MG63 (cell line): Measurements from ENCODE around the gene C11orf58. TPM values are rescaled to one million over a fixed set of nuclear protein-coding genes. Genes with fewer than 3 reads are reported as not detected.

Experiments
- DNase-seq: peaks from one replicate; pipeline ENCODE4 v3.0.0-alpha.2; 2020
- H3K27me3 ChIP-seq: fragments of 250-450 bp; sonication (Bioruptor Pico); 2 replicates; pipeline ENCODE4 v1.5.1; 2020; ENCODE audit warnings: mild to moderate bottlenecking, moderate library complexity
- H3K36me3 ChIP-seq: fragments of 250-450 bp; sonication (Bioruptor Pico); 2 replicates; pipeline ENCODE4 v1.5.1; 2020; ENCODE audit warnings: mild to moderate bottlenecking, moderate library complexity
- H3K4me3 ChIP-seq: fragments of 250-450 bp; sonication (Bioruptor Pico); 2 replicates; pipeline ENCODE4 v1.5.1; 2020; ENCODE audit warnings: mild to moderate bottlenecking, moderate library complexity
- H3K9me3 ChIP-seq: fragments of 250-450 bp; sonication (Bioruptor Pico); 2 replicates; pipeline ENCODE4 v1.5.1; 2020; ENCODE audit warnings: mild to moderate bottlenecking, moderate library complexity
- total RNA-seq: library from RNA; depleted of rRNA; stranded (reverse); fragments of >200 nt; shearing (Covaris generic); gene quantifications from 2 replicates; pipeline ENCODE4 v1.2.3, GENCODE V29; 2014; ENCODE audit warnings: low replicate concordance

The C11orf58 gene
- total RNA-seq, 1 experiment from 2014 or later = 165 TPM

DNA sequence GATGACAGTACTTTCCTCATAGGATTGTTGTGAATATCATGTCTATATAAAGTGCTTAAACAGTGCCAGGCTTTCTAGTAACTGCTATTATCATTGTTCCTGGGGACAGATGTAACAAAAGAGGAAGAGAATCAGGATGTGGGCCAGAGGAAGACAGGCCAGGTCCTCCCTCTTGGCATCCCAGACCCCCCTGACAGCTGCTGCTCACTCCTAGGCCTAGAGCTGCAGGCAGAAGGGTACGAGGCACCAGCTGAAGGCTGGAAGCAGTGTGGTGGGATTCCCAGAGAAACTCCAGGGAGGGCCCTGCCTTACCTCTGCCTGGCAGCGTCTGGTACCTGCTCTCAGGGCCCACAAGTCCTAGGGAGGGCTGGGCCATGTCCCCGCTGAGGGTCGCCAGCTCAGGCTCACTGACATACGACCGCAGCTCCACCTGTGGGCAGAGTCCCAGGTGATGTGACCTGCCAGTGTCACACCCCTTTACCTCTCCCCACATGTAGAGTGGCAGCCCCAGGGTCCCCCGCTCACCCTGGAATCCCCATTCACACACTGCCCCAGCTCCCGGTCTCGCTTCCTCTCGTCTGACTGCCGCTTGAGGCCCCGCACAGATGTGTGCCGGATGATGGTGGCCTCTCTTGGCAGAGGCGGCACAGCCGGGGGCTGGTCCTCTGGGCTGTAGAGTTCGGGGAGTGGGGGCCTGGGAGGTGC is 52.2 kb downstream of the C11orf58 start:
- H3K9me3 ChIP-seq = no peaks in the 10 kb centered on the region
- no peak overlapping the region for H3K4me3 ChIP-seq
- no peaks in the 10 kb centered on the region for H3K36me3 ChIP-seq
- DNase-seq = no peak
- H3K27me3 ChIP-seq = no peaks in the 10 kb centered on the region

DNA sequence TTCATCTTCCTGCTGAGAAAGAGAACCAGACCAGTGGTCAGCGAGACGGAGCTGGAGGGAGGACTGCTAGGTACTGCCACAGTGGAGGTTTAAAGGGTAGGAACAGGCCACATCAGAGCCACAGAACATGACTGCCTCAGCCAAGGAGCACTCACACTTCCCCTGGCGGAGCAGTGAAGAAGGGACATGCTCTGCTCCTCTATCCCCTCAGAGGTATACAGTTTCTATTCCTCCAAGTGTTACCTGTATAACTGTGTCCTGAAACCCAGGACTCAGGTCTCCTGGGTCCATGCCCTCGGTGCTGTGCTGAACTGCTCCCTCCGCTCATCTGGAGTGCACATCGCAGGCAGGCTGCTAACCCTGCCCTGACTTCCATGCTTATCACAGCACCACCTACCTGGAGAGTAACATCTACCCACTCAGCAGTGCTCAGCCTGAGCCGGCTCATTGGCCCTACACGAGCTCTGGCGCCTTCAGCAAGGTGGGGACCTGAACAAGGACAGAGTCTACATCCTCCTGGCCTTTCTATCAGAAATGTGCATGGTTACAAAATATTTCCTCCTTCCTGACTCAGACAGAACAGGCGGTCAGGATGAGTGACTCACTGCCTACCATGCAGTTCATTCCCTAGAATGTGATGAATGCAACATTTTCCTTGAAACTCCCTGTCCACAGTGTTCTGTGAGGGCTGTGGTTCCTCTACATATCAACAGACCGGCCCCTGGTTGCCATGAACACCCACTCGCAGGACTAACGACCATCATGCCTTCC is 52.9 kb downstream of the C11orf58 start:
- Histone ChIP-seq H3K4me3 (no peak overlapping the region), H3K9me3 (no peaks in the 10 kb centered on the region), H3K36me3 (no peaks in the 10 kb centered on the region), H3K27me3 (no peaks in the 10 kb centered on the region)
- DNase-seq = peak; percentile 61

DNA sequence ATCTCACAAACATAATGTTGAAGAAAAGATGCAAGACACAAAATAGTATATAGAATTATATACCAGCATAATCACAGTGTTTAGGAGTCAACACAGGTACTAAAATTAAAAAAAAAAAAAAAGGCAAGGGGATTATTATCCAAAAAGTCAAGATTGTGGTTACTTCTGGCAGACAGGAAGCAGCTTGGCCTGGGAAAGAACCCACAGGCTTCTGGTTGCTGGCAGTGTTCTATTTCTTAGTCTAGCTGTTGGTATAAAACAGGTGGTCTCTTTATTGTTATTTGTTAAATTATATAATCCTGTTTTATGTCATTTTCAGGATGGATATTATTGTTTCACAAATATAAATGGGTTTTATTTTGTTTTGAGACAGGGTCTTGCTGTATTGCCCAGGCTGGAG is 54.0 kb downstream of the C11orf58 start:
- H3K4me3 ChIP-seq = no peak overlapping the region
- peak; percentile 18 for DNase-seq
- H3K36me3 ChIP-seq = no peaks in the 10 kb centered on the region
- H3K27me3 ChIP-seq = no peaks in the 10 kb centered on the region
- no peaks in the 10 kb centered on the region for H3K9me3 ChIP-seq

DNA sequence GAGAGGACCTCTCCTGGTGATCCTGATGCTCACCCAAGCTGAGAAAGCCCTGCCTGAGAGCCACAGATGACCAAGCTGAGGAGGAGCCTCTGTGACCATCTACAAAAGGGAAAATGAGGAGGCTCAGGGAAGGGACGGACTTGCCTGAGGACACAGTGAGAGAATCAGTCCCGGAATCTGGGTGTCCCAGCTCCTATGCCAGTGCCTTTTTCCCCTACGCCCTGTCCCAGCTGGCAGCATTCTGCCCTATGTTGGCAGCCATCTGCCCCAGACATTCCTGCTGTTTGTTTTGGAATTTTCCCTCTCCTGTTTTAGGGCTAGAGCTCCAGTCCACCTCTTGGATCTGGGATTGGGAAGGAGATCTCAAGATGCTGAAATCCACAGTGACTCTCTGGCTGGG is 54.6 kb downstream of the C11orf58 start:
- H3K4me3 ChIP-seq = no peak overlapping the region
- H3K9me3 ChIP-seq = no peaks in the 10 kb centered on the region
- no peak for DNase-seq

DNA sequence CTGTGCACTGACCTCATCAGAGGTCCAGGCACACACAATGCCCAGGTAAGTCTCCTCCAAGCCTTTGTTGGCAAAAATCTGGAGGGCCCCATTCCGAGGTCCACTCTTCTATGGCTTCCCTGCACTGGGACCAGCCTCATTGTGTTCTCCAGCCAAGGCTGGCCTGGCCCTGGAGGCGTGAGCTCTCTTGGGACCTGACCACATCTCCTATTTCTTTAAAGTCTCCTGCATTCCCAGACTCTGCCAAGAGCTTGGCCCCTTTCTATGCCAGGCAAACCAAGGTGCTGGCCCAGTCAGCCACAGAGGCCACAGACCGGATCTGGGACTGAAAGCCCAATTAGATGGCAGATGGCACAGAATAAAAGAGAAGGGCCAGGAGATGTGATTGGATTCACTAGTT is 55.1 kb downstream of the C11orf58 start:
- no peaks in the 10 kb centered on the region for H3K27me3 ChIP-seq
- no peaks in the 10 kb centered on the region for H3K36me3 ChIP-seq
- H3K9me3 ChIP-seq = no peaks in the 10 kb centered on the region
- no peak for DNase-seq
- no peak overlapping the region for H3K4me3 ChIP-seq

More for the DNA sequence above, 54.6 kb downstream of the C11orf58 start:
- H3K36me3 ChIP-seq = no peaks in the 10 kb centered on the region
- no peaks in the 10 kb centered on the region for H3K27me3 ChIP-seq

DNA sequence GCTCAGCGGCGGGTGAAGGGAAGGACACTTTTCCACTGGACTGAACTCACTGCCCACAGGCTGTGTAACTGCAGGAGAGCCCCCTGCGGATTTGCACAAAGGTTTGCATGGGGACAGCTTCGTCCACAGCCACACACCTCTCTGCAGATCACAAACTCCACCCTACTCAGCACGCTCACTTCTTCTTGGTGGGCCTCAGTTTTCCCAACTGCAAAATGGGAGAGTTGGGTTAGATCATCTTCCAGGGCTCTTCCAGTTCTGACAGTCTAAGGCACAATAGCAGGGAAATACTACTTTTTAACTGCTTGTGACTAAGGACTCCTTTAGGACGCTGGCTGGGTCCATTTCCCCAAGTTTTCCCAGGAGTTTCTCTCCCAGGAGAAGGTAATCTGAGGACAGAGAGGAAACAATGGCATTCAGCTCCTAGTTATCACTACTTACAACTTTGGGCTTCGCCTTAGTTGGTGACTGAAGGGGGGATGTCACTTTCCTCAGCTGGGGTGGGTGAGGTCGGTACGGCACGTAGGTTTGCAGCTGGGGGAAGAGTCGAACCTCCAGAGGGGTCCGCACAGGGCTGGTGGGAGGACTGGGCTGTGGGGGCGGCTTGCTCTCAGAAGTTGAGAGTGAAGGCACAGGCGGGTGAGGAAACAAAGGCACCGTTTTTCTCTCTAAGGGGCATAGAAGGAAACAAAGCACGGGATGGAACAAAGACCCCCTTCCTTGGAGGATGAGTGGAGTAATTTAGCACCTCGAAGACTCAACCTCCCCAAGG is 55.8 kb downstream of the C11orf58 start:
- no peak for DNase-seq
- Histone ChIP-seq H3K4me3 (no peak overlapping the region), H3K36me3 (no peaks in the 10 kb centered on the region), H3K9me3 (no peaks in the 10 kb centered on the region), H3K27me3 (no peaks in the 10 kb centered on the region)

DNA sequence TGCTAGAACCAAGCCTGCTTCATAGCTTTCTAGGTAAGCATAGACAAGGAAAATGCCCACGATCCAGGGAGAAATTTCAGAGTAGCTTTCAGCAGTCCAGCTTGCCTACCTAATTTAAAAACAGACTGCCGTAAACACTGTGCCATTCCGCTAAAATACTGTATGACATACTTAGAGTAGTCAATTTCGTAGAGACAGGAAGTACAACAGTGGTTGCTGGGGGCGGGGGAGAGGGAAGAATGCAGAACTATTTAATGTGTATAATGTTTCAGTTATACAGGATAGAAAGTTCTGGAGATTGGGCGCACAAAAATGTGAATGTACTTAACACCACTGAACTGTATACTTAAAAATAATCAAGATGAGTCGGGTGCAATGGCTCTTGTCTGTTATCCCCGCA is 56.7 kb downstream of the C11orf58 start:
- Histone ChIP-seq H3K36me3 (no peaks in the 10 kb centered on the region), H3K27me3 (no peaks in the 10 kb centered on the region)

DNA sequence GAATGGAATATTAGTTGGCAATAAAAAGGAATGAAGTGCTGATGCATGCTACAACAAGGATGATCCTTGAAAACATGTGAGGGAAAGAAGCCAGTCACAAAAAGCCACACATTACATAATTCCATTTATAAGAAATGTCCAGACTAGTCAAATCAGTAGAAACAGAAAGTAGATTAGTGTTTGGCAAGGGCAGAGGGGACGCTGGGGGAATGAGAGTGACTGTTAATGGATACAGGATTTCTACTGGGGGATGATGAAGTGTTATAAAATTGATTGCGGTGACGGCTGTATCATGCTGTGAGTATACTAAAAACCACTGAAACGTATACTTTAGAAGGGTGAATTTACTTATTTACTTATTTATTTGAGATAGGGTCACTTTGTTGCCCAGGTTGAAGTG is 57.9 kb downstream of the C11orf58 start:
- no peaks in the 10 kb centered on the region for H3K27me3 ChIP-seq

More for the DNA sequence above, 56.7 kb downstream of the C11orf58 start:
- no peak overlapping the region for H3K4me3 ChIP-seq
- H3K9me3 ChIP-seq = no peaks in the 10 kb centered on the region
- no peak for DNase-seq

DNA sequence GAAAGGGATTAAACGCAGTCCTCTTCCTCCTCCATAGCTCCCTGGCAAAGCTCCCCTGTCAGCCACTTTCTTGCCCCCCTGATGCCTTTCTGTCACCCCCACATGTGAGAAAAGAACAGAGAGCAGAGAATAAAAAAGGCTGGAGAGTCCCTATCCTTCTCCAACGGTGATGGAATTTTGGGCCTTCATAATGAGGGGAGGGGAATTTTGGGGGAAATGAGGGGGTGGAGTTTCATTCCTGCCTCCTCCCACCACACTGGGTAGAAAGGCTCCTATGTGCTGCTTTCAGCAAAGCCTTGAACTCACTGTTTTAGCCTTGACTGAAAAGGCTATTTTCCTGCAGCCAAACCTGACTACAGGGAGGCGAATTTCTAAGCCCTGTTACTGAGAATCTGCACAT is 59.3 kb downstream of the C11orf58 start:
- H3K4me3 ChIP-seq = no peak overlapping the region
- H3K9me3 ChIP-seq = no peaks in the 10 kb centered on the region
- H3K36me3 ChIP-seq = no peaks in the 10 kb centered on the region
- no peaks in the 10 kb centered on the region for H3K27me3 ChIP-seq
- no peak for DNase-seq

More for the DNA sequence above, 57.9 kb downstream of the C11orf58 start:
- Histone ChIP-seq H3K9me3 (no peaks in the 10 kb centered on the region), H3K4me3 (no peak overlapping the region), H3K36me3 (no peaks in the 10 kb centered on the region)
- no peak for DNase-seq

DNA sequence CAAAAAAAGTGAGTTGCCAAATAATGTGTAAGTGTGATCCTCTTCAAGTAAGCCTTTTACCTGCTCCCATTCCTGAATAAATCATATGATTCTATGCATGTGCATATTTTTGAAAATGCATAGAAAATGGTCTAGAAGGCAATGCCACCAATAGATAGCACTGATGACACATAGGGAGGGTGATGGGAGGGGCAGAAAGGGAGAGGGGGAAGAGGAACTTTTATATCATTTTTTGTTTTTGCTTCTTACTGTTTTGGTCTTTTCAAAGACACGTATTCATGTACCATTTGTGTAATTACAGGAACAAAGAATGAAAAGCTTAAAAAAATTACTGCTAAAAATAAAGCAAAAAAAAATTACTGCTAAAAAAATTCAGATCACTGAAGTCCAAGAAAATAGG is 60.8 kb downstream of the C11orf58 start:
- H3K4me3 ChIP-seq = no peak overlapping the region
- no peaks in the 10 kb centered on the region for H3K27me3 ChIP-seq
- no peaks in the 10 kb centered on the region for H3K36me3 ChIP-seq
- DNase-seq = no peak
- no peaks in the 10 kb centered on the region for H3K9me3 ChIP-seq

DNA sequence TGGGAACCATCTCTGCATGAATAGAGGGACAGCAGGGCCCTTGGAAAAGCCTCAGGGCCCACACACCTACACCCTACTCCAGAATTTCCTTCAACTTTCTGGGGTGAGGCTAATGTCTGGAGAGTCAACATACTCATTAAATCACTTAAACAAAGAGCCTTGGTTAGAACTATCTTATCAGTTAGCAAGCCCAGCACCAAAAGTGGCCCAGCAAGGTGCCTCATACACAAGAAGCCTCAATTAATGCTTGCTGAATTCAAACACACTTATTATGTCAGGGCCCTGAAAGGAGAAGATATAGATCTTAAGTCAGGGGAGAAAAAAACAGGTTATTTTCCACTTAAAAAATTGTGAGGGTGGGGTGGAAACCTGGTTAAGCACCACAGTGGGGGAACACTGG is 61.4 kb downstream of the C11orf58 start:
- H3K9me3 ChIP-seq = no peaks in the 10 kb centered on the region
- no peak overlapping the region for H3K4me3 ChIP-seq
- DNase-seq = no peak
- H3K27me3 ChIP-seq = no peaks in the 10 kb centered on the region
- H3K36me3 ChIP-seq = no peaks in the 10 kb centered on the region

DNA sequence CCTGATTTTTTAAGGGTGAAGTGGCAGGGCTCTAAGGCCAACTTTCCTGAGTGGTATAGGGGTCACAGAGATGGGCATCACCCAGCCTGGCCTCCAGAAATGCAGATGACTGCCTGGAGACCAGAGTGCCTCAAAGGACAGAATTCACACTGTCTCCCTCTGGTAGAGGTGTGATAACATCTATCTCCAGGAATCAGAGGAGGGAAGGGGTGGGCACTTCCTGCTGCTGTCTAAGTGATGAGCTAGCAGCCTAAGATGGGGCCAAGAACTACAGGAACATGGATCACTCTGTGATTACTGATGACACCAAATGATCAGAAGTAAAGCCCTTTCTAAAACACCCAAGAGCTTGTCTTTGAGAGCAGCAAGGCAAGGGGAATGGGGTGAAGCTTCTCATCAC is 61.9 kb downstream of the C11orf58 start:
- no peak overlapping the region for H3K4me3 ChIP-seq
- H3K9me3 ChIP-seq = no peaks in the 10 kb centered on the region
- no peaks in the 10 kb centered on the region for H3K27me3 ChIP-seq
- no peaks in the 10 kb centered on the region for H3K36me3 ChIP-seq
- no peak for DNase-seq

DNA sequence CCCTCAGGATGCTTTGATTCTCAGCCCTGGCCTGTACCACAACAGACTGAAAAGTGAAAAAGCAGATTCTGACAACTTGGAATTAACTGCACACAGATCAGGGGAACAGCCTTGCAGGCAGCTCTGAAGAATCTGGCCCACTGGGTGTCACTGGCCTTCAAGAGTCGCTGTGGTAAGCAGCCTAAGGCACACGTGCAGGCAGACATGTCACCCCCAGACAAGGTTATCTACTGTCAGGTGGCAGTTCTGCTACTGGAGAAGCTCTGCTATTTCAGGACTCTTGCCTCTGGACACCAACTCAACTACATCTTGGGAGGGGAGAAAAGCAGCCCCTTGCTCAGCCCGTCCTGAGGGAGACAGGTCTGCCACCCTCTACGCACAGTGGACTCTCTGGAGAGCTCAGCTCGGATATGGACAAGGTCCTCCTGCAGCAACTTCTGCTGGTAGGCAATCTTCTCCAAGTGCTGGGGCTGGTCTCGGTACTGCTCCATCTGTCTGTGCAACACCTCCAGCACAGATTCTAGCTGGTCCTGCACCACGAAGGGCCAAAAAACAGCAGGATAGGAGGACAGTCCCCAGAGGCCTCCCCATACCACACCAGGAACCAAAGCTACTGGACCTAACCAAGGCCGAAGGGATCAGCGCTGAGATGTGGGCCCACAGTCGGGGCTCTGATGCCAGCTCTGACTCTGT is 63.0 kb downstream of the C11orf58 start:
- no peaks in the 10 kb centered on the region for H3K36me3 ChIP-seq
- H3K27me3 ChIP-seq = no peaks in the 10 kb centered on the region
- no peak for DNase-seq
- no peak overlapping the region for H3K4me3 ChIP-seq
- H3K9me3 ChIP-seq = no peaks in the 10 kb centered on the region

DNA sequence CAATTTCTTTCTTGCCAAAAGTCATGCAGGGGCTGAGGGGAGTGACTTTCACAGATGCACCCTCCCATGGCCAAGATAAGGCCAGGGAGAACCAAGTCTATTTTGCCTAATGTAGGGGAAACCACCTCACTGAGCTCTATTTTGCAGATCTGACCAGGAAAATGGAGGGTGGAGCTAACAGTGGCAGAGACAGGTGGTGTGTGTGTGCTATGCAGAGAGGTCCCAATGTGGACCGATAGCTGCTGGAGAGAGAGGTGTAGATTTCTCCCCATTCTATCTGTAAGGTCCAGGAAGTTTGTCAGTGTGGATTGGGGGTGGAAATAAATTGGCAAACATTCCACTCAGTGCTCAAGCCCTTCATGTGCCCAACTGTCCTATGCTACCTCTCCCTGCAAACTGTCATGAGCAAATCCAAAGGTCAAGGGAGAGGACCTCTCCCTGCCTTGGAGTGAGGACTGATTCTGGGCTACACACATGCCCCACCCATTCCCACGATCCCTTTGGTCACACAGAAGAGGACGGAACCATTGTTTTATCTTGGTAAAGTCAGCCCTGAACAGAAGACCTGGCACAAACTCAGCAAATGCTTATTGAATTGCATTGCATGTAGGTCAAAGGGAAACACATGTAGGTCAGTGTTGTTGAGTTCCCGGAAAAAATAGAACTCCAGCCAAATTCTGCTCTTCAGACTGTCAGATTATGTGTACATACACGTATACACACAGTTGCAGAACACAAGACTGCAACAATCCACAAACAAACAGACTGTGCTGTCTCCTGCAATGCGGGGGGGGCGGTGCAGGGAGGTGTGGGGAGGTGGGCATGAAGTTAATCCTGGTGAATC is 65.9 kb downstream of the C11orf58 start:
- H3K4me3 ChIP-seq = no peak overlapping the region
- no peaks in the 10 kb centered on the region for H3K9me3 ChIP-seq
- no peaks in the 10 kb centered on the region for H3K27me3 ChIP-seq
- H3K36me3 ChIP-seq = no peaks in the 10 kb centered on the region
- no peak for DNase-seq

DNA sequence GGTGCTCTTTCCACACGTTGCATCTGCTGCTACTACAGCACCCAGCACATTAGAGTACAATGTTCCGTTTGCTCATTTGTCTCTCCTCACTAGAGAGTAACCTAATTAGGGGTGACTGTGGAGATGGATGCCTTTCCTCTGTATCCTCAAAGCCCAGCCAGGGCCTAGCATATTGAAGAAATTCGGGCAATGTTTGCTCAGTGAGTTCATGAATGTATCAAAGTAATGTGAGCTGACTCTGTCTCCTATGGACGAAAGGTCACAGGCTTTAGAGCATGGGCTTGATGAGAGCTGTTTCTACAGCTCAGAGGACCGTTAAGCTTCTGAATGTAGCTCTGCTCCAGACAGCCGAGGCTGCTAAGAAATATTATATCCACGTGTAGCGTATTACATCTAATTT is 67.5 kb downstream of the C11orf58 start:
- Histone ChIP-seq H3K27me3 (no peaks in the 10 kb centered on the region), H3K4me3 (no peak overlapping the region), H3K9me3 (no peaks in the 10 kb centered on the region), H3K36me3 (no peaks in the 10 kb centered on the region)
- no peak for DNase-seq

DNA sequence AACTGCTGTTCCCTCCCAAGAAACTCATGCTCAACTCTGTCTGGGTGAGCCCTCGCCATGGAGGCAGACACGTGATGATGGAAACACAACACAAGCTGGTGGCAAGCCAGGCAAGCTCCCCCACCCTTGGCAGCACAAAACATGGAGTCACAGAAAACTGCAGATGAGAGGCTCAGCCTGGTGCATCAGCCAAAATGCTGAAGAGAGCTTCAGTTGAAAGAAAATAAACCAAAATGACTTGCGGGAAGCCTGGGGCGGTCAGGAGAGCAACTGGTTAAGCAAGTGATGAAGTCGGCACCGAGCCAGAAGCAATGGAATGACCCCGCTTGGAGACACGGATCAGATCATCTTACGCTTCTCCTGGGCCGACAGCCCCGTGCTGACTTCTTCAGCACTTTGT is 68.3 kb downstream of the C11orf58 start:
- Histone ChIP-seq H3K9me3 (no peaks in the 10 kb centered on the region), H3K27me3 (no peaks in the 10 kb centered on the region), H3K4me3 (no peak overlapping the region), H3K36me3 (no peaks in the 10 kb centered on the region)
- no peak for DNase-seq
